HG02642 (cell line): ENCODE results near the gene MTRF1L.
"Not testable (repeated sequence)": the region's sequence is repeated elsewhere in the genome, so short reads cannot be mapped to it uniquely, and the experiment has no call there.

Source experiments
- ATAC-seq: cut with Tn5 transposase; IDR thresholded peaks from one replicate; pipeline ENCODE4 v1.9.1; 2021; ENCODE audit warnings: mild to moderate bottlenecking; ENCODE audit not compliant: unreplicated experiment, poor library complexity

The MTRF1L gene

DNA sequence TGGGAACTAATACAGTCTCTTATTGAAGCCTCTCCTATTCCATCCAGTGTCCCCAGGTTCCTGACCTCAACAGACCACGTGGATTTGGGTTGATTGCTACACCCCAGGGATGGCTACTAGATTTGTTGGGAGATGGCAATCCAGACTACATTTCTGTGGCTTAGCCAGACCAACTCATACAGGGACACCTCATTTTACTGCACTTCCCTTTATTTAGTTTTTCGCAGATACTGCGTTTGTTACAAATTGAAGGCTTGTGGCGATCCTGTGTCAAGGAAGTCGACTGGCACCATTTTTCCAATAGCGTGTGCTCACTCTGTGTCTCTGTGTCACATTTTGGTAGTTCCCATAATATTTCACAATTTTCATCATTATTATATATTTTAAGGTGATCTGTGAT lies 10.3 kb upstream of the MTRF1L start:
- no peak for ATAC-seq

DNA sequence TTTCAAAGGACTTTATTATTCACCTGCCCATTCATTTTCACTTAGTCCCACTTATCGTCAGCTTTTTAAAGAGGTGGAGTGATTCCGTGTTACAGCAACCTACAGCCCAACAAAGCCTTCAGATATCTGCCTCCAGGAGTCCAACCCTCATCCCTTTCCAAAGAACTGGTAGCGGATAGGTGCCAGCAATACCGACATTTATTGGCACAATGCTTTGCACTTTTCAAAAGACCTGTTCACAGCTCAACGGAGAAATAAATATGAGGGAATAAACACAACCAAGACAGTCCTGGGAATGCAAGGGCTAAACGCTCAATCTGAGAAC lies 819 bp upstream of the MTRF1L start:
- no peak for ATAC-seq

DNA sequence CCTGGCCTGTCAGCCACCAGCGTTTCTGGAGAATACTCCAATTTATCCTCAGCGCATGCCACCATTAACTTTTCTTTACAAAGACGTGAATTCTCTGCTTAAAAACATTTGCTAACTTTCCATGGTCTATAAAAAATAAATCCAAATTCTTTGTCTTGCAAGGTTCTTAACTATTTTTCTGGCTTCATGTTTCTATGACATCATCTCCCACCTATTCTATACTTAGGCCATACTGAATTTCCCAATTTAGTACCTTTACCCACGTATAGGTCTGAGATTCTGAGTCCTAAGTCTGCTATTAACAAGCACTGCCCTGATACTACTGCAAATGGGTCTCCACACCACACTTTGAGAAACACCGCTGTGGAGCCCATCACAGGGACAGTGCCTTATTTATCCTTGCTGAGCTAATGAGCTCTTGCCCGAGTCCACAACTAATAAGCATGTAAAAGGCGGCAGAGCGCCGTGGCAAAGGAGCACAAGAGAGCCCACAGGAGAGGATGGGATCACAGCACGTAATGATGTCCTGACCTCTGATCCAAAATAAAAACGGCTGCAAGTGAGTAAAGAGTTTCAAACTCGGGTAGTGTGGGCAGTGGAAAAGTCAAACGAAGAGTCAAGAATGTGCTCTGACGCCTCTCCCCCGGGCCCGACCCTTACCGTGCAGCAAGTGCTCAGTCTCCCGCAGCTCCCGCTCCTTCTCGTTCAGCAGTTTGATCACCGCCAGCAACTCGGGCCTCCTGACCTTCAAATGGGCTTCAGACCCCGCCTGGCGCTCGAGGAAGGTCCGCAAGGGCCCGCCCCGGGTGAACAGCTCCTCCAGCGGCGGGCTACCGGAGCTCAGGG lies 519 bp downstream of the MTRF1L start:
- peak; percentile 28 for ATAC-seq

DNA sequence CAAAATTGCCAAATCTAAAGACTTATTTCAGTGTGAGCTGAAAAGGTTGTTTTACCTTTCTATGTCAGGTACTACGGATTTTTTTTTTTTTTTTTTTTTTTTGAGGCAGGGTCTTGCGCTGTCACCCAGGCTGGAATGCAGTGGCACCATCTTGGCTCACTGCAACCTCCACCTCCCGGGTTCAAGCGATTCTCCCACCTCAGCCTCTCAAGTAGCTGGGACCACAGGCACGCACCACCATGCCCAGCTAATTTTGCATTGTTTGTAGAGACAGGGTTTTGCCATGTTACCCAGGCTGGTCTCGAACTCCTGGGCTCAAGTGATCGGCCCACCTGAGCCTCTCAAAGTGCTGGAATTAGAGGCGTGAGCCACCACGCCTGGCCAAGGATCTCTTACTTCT lies 1.7 kb downstream of the MTRF1L start:
- ATAC-seq: not testable (repeated sequence)

DNA sequence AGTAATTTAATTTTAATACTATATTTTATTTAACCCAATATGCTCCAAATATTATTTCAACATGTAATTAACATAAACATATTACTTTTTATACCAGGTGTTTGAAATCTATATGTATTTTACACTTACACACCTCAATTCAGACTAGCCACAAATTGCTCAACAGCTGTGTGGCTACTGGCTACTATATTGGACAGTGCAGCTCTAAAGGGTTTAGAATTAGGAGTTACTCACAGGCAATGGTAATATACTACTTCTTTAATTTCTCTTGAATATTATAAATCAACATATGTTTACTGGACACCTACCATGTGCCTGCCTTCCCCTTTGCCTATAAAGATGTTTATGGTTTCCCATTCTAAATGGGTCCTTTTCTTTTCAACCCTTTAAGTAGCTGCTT lies 2.3 kb downstream of the MTRF1L start:
- no peak for ATAC-seq

DNA sequence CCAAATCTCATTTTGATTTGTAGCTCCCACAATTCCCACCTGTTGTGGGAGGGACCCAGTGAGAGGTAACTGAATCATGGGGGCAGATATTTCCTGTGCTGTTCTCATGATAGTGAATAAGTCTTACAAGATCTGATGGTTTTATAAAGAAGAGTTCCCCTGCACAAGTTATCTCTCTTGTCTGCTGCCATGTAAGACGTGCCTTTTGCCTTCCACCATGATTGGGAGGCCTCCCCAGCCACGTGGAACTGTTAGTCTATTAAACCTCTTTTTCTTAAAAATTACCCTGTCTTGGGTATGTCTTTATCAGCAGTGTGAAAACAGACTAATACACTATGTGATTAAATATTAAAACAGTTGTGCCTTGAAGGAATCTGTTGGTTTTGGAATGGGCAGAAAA lies 3.0 kb downstream of the MTRF1L start:
- not testable (repeated sequence) for ATAC-seq

DNA sequence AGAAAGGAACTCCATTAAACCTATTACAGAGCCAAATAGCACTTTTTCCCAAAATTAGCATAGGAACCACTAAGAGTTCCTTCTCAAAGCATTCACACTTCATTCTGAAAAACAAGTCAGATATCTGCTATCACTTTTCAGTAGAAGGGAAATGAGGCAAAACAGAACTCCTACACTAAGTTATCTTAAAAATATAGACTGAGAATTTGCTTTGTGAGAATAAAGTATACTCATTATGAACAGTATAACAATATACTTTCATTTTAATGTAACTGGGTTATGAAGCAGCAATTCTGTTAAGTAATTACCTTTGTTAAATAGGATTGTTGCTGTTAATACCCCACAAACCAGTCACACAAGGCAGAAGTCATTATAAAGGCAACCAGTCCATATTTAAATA lies 8.7 kb downstream of the MTRF1L start:
- no peak for ATAC-seq

DNA sequence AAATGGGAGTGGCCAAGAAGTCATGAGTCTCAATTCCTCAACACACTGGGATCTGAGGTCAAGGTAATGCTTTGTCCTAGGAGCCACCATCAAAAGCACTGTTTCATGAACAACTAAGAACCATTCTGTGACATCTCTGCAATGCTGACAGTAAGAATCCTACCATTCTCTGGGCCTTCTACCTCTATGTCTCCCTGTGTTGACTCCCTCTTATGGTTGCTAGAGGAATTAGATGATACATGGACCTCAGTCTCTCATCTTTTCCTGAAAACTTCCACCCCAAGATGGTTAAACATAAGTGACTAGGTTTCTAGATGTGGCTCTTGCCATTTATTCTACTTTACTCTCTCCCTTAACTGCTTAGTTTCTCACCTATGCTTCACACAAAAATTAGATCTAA lies 9.1 kb downstream of the MTRF1L start:
- peak; percentile 37 for ATAC-seq

DNA sequence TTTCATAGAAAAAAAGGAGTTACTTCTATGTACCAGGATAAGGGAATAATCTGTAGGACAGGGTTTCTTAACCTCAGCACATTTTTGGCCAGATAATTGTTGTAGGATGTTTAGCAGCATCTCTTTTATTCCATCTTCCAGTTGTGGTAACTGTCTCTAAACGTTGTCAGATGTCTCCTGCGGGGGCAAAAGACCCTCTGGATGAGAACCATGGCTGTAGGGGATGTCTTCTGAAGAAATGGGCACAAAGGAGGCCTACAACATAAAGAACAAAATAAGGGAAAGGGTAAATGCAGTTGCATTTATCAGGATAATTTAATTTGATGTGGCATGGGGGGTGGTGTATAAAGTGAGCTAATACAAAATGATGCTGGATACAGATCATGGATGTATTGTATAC lies 15.5 kb downstream of the MTRF1L start:
- no peak for ATAC-seq

DNA sequence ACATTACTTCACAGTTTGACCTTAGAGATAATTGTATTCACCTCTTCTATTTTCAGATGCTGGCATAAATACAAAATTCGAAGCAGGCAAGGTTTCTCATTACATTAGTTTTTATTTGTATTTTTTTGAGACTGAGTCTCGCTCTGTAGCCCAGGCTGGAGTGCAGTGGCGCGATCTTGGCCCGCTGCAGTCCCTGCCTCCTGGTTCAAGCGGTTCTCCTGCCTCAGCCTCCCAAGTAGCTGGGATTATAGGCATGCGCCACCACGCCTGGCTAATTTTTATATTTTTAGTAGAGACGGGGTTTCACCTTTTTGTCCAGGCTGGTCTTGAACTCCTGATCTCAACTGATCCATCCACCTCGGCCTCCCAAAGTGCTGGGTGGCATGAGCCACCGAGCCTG lies 17.2 kb downstream of the MTRF1L start:
- not testable (repeated sequence) for ATAC-seq

DNA sequence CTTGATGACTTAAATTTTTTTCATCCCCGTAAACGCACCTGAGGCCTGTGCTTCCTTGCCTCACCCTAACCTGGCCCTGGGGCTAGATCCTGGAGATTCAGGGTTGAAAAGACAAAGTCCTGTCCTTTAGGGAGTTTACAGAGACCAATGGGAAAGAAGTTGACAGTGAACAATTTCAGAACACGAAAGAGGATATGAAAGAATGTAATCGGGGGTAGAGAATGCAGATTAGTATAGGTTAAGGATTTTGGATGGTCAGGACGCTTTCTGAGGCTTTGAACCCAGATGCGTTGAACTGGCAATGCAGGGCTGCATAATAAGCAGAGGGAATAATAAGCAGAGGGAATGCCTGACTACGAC lies 18.0 kb downstream of the MTRF1L start:
- ATAC-seq: peak; percentile 22

DNA sequence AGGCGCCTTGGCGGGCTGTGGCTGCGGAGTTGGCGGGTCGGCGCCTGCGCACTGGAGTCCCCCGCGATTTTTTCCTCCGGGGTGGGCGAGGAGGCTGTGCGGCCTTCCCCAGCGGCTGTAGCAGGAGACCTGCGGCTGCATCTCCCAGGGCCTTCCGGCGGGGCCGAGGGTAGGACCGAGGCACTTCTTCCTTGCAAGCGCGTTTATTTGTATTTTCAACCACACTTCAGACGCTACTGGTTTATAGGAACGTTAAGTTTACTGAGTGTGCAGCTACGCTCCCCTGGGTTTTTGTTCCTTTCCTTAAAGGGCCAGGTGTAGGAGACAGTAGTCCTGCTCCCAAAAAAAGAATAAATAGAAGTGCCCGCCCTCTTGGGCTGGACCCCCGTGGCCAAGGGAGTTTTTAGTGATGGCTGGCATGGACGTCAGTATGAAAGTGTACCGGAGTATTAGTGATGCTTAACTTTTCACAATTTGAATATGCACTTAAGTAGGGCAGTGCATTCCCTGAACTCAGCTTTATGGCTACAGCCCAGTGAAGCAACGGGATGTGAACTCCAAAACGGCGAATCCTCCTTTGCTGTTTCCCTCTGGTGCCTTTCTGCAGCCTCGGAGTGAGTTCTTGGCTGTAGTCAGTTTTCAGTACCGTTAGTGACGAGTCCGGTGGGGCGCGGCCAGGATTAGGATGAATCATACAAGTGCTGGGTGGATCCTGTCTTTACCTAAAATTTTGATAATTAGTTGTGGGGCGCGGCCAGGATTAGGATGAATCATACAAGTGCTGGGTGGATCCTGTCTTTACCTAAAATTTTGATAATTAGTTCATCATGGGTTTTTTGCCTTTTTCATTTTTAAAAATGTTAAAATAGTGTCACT lies 18.6 kb downstream of the MTRF1L start:
- peak; percentile 22 for ATAC-seq

DNA sequence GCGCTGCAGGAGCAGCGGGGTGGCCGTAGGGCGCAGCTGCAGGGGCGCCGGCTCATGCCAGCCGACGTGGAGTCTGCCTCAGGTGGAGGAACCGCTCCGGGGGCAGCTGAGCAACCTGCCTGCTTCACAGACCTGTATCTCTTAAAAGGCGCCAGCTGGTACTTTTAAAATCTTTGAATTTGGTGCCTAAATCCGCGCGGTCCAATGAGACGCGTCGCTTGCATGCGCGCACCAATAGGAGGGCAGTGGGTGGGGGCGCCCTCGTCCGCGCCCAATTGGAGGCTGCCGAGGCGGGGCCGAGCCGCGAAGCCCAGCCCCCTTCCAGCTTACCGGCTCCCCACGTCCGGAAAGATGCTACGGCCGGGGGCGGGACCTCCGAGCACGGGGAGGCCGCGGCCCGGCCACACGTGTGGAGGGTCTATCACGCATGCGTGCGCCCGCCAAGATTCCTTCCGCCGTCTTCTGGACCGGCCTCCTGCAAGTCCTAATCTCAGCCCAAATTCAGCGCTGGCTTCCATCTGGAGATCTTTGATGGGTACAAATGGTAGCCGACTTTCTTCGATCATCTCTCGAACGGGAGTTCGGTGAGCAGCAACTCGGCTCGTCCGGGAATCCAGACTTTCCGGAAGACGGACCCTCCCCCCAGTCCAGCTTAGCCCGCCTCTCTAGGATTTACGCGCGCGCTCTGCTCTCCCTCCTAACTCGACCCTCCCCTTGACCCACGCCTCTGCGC lies 19.4 kb downstream of the MTRF1L start, which contains the start of gene FBXO5:
Gene FBXO5 (minus strand): TSS at position 138 of the 733 bp plus-strand sequence. CDS start 82 bp downstream, at position 56.
- peak; percentile 86 for ATAC-seq

DNA sequence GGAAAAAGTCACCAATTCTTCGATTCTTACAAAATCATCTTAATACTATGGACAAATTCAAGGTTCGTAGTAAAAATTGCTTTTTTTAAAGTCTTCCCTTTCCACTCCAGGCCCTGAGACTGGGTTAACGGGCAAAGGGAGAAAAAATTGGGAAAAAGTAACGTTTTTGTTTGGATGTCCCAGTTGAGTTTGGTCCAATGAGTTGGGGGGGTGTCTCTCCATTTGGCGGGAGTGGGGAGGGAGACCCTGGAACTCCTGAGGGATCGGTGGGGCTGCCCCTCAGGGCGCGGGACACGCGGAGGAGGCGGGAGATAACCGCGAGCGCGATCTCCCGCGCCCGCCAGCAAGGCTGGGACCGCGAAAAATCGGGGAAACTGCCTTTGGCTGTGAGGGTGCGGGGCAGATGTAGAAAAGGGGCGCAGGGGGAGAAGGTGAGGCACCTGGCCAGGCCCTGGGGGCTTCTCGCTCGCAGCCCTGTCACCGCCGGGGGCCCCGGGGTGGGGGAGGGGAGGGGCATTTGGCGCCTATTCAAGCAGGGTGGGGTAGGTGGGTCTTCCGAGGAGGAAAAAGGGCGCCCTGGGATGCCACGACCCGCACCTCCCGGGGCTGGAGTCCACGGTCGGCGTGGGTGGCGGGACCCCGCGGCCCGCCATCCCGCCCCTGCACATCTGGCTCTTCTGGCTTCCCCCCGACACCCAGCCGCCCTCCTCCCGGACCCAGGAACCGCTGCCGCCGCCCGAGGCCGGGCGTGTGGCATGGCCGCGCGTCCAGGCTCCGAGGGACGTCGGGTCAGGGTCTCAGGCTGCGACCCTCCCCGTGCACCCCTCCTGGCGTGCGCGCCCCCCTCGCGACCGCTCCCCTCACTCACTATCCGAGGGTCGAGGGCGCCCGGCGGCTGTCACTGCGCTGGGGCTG lies 20.3 kb downstream of the MTRF1L start:
- peak; percentile 1 for ATAC-seq

DNA sequence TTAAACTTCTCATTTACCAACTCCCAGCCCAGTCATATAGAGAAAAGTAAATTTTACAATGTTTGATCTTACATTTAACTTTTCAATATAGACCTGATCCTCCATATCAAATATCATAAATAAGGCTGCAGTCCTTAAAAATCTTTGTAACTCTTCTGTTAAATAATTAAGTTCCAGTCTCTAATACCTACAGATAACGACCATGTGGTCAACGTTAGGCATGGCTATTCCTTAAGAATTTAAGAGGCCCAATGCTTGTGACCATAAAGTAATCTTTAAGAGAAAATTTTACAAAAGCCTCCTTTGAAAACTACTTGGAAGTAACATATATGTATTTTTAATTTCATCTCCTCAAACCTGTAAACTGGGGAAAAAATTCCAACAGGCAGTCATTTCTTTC lies 21.3 kb downstream of the MTRF1L start:
- ATAC-seq: no peak

DNA sequence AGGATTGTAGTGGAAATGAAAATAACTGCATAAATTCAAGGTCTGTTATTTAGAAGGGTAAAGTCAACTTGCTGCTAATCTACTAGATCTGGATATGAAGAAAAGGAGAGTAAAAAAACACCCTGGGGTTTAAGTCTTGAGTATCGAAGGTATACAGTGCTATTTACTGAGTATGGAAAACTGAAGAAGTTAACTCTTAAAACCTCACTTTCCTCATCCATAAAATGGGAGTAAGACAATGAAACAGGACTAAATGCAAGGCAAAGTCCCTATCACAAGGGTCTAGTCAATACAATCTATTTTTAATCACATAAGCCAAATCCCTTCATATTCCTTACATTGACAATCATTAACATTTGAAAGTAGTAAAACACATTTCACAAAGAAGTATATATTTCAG lies 21.9 kb downstream of the MTRF1L start:
- ATAC-seq: no peak

DNA sequence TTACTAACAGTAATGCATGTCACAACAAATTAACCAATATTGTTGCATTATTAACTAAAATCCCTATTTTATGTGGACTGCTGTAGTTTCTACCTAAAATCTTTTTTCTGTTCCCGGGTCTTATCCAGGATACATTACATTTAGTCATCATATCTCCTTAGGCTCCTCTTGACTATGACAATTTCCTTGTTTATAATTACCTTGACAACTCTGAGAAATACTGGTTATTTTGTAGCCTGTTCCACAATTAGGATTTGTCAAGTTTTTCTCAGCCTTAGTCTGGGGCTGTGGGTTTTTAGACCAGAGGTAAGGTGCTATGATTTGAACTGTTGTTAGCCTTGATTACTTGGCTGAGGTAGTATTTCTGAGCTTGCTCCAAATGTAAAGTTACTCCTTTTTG lies 23.4 kb downstream of the MTRF1L start:
- ATAC-seq: no peak

DNA sequence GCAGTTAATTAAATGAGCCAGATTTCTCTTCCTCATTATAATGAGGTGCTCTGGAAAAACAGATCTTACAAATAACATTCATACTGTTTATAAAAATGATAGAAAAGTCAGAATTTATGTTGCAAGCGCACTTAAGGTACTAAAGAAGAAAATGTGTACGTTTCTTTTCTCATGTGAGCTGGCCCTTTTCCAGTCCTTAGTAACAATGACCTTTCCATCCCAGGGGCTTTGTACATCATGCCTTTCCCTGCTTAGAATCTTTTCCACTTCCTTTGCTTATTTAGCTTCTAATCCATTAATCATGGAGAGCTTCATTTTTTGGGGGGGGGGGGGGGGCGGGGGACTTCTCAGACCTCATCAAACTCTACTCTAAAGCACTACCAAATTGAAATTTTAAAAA lies 24.5 kb downstream of the MTRF1L start:
- no peak for ATAC-seq

DNA sequence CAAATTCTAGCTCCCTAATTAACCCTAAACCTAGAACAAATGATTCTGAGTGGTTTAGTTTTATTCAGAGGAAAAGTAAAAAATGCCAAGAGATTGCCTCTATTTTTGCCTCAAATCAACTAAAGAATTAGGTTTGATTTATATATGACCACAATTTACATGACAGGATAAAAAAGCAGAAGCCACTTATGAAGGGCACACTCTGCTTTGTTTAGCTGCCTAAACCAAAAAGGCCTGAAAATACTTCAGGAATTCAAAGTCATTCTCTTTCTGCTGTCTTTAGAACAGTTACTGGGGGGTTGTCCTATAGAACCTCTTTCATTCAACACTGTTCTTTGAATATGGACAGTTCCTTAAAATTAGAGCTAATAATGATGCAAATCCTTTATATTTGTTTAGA lies 25.0 kb downstream of the MTRF1L start:
- no peak for ATAC-seq

DNA sequence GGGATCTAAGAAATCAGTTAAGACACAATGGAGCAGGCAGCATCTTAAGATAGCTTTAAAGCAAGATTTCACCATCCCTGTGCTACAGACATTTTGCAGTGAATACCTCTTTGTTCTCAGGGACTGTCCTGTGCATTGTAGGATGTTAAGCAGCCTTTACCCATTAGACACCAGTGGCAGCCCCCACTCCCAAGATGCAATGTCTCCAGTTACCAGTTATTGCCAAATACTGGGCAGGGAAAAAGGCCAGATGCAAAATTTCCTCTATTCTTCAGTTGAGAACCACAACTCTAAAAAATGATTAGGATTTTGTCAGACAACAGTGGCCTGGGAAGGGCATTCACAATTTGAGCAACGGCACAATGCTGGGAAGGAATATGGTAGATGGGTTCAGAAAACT lies 25.8 kb downstream of the MTRF1L start:
- ATAC-seq: no peak
